DMS 273 (cell line): ENCODE data around the gene CNNM4.
A peak's percentile ranks its signal among the peaks of the same experiment; 100 is the strongest.

Experiments
- DNase-seq: peaks from one replicate; lab custom pipeline; 2025; ENCODE audit not compliant: unreplicated experiment; lab: John Stamatoyannopoulos, UW

Gene CNNM4

GRCh38 chr2:96760036-96760985, at the start of gene CNNM4:
Gene CNNM4, plus strand, starts transcription at chr2:96760902. Its CDS starts 98 bp downstream, at chr2:96761000.
- peak; percentile 96 for DNase-seq

GRCh38 chr2:96710985-96711384, 49.7 kb upstream of the CNNM4 start:
- no peak for DNase-seq

GRCh38 chr2:96715658-96716057, 45.0 kb upstream of the CNNM4 start:
- no peak for DNase-seq

- DNase-seq = no peak
These were observed 44.3 kb upstream of the CNNM4 start for GRCh38 chr2:96716388-96716787.

- no peak for DNase-seq
These were observed 34.6 kb upstream of the CNNM4 start for GRCh38 chr2:96726131-96726530.

- DNase-seq = no peak
These were observed 33.3 kb upstream of the CNNM4 start for GRCh38 chr2:96727431-96727830.

GRCh38 chr2:96729748-96730147, 31.0 kb upstream of the CNNM4 start:
- no peak for DNase-seq

GRCh38 chr2:96730212-96730611, 30.5 kb upstream of the CNNM4 start:
- DNase-seq = no peak

GRCh38 chr2:96733931-96734330, 26.8 kb upstream of the CNNM4 start:
- DNase-seq = no peak

GRCh38 chr2:96734880-96735583, 25.7 kb upstream of the CNNM4 start:
- peak; percentile 27 for DNase-seq

GRCh38 chr2:96737251-96737650, 23.5 kb upstream of the CNNM4 start:
- no peak for DNase-seq

GRCh38 chr2:96737831-96738230, 22.9 kb upstream of the CNNM4 start:
- no peak for DNase-seq

GRCh38 chr2:96739076-96739632, 21.5 kb upstream of the CNNM4 start:
- DNase-seq = no peak

GRCh38 chr2:96739633-96740428, 20.9 kb upstream of the CNNM4 start, which contains the start of gene LMAN2L:
Gene LMAN2L, minus strand, starts transcription at chr2:96740064. Its CDS starts 24 bp downstream, at chr2:96740040.
- DNase-seq = peak; percentile 99

GRCh38 chr2:96747061-96747617, 13.6 kb upstream of the CNNM4 start:
- DNase-seq = no peak

- DNase-seq = no peak
These were observed 8.9 kb upstream of the CNNM4 start for GRCh38 chr2:96751800-96752199.

GRCh38 chr2:96753661-96754282, 6.9 kb upstream of the CNNM4 start:
- DNase-seq = no peak

GRCh38 chr2:96754317-96754716, 6.4 kb upstream of the CNNM4 start:
- no peak for DNase-seq

- no peak for DNase-seq
These were observed 3.8 kb upstream of the CNNM4 start for GRCh38 chr2:96756788-96757476.

- no peak for DNase-seq
These were observed 3.2 kb upstream of the CNNM4 start for GRCh38 chr2:96757477-96757860.
